ENCODE results near the gene TBX2. TPM values are rescaled to one million over a fixed set of nuclear protein-coding genes. Genes with fewer than 3 reads are reported as not detected.

TBX2 gene
- total RNA-seq, 1 donor from 2014 or later: 1.1 TPM

DNA sequence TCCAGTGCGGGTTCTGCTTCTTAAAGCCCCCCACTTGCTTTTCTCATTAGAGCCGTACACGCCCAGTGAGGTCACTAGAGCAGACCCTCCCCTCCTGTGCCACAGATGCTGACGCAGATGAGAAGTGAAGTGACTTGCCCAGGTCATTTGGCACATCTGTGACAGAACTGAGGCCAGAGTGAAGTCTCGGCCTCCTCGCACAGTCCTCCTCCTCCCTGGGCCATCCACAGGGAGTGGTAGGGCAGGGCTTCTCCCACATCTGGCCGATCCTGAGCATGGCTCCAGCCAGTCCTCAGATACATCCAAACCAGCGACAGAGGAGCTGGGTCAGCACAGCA is 15.3 kb upstream of the TBX2 start:
- Mint-ChIP-seq H3K4me1 (ENCODE audit: low read depth) (peaks cover 9% of the 10 kb centered on the region), H3K27me3 (peaks cover 19% of the 10 kb centered on the region), H3K36me3 (ENCODE audit: insufficient read depth) (peaks cover 1% of the 10 kb centered on the region)

DNA sequence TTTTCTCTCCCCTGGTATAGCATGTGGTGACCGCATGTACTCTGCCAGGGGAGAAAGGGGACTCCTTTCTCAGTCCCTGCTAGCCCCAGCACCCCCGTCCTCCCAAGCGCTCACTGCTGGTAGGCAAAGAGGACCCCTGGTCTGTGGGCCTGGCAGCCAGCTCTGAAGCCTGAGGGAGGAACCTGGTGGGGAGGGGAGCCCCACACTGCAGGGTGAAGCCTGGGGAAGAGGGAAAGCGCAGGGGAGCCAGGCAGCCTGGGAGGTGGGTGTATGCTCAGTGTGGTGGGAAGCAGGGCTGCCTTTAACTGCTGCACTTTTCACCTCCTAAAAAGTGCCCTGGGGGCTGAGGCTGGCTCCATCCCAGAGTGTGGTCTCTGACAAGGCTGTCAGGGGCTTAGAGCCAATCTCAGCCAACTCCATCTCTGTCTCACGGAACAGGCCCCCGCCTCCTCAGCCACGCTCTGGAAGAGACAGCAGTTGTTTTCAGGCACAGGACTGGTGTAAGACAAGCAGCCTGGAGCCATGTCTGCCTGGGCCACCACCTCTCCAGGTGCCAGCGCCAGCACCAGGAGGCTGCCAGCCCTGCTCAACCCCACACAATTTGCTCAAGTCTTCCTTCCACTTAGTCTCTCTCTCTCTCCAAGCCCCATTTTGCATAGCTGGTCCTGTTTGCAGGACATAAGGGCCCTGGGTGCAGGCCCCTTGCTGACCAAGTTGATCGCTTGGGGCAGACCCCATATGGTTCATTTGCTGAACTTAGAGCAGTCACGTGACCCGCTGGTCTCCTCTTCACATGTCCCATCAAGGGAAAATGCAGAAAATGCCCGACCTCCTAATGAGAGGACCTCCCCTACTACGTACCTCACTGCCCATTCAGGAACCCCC is 14.7 kb upstream of the TBX2 start:
- Mint-ChIP-seq H3K27ac (no peak overlapping the region), H3K36me3 (ENCODE audit: insufficient read depth) (peaks cover 1% of the 10 kb centered on the region), H3K27me3 (peaks cover 19% of the 10 kb centered on the region), H3K4me1 (ENCODE audit: low read depth) (peaks cover 4% of the 10 kb centered on the region), H3K9me3 (ENCODE audit: low read depth) (no peaks in the 10 kb centered on the region), H3K4me3 (ENCODE audit: low read depth) (no peak overlapping the region)
- no peak for DNase-seq (ENCODE audit: low spot score, unreplicated experiment)
- TF ChIP-seq, protein P1, sequence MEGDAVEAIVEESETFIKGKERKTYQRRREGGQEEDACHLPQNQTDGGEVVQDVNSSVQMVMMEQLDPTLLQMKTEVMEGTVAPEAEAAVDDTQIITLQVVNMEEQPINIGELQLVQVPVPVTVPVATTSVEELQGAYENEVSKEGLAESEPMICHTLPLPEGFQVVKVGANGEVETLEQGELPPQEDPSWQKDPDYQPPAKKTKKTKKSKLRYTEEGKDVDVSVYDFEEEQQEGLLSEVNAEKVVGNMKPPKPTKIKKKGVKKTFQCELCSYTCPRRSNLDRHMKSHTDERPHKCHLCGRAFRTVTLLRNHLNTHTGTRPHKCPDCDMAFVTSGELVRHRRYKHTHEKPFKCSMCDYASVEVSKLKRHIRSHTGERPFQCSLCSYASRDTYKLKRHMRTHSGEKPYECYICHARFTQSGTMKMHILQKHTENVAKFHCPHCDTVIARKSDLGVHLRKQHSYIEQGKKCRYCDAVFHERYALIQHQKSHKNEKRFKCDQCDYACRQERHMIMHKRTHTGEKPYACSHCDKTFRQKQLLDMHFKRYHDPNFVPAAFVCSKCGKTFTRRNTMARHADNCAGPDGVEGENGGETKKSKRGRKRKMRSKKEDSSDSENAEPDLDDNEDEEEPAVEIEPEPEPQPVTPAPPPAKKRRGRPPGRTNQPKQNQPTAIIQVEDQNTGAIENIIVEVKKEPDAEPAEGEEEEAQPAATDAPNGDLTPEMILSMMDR (IDR thresholded peaks at IDR 0.05; ENCODE audit: unreplicated experiment): no peak

More for the DNA sequence above, 15.3 kb upstream of the TBX2 start:
- Mint-ChIP-seq H3K27ac (no peak overlapping the region), H3K4me3 (ENCODE audit: low read depth) (no peak overlapping the region), H3K9me3 (ENCODE audit: low read depth) (no peaks in the 10 kb centered on the region)
- TF ChIP-seq, protein P1 (IDR thresholded peaks at IDR 0.05; ENCODE audit: unreplicated experiment): no peak
- DNase-seq (ENCODE audit: low spot score, unreplicated experiment): no peak

DNA sequence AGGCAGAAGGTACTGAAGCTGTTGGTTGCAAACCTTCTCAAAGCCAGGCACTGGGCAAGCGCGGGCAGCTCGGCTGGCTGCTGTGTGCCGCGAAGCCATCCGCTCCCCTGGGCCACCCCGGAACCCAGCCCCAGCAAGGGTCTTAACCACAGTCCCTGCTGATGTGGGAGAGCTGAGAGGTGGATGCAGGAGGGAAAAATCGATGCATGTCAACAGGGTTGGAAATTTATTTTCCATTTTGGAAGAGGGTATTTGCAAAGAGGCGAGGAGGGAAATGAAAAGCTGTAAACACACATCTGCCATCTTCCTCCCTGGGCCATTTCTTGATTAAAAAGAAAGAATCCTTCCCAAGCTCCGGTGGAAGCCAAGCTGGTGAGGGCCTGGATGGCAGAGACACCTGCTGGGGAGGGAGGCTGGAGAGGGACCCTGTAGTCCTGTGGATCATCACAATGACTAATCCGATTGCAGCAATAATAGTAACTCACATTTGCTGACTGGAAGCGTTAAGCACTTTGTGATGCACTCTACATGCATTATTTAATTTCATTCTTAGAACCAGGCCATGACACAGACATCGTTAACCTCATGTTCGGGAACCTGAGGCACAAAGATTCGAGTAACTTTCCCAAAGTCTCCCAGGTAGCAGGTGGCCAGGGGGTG is 13.9 kb upstream of the TBX2 start:
- Mint-ChIP-seq H3K27ac (no peak overlapping the region), H3K4me3 (ENCODE audit: low read depth) (no peak overlapping the region), H3K9me3 (ENCODE audit: low read depth) (no peaks in the 10 kb centered on the region), H3K4me1 (ENCODE audit: low read depth) (no peaks in the 10 kb centered on the region), H3K36me3 (ENCODE audit: insufficient read depth) (peaks cover 1% of the 10 kb centered on the region), H3K27me3 (peaks cover 22% of the 10 kb centered on the region)
- TF ChIP-seq, protein P1 (IDR thresholded peaks at IDR 0.05; ENCODE audit: unreplicated experiment): no peak
- no peak for DNase-seq (ENCODE audit: low spot score, unreplicated experiment)

DNA sequence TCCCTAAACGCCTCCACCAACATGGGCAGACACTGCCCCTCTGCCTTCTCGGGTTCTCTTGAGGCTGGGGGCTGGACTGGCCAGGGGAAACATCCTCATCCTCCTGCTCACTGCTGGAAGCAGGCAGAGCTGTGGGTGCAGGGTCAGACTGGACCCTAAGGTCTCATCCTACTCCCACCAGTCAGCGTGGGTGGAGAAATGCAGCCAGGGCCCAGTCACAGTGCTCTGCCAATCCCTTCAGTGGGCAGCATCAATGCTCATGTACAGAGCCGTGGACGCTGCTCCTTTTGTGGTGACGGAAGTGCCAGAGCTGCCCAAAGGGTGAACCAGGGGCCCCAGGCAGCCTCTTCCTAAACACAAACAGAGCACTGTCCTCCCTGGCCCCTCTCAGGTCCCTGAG is 13.4 kb upstream of the TBX2 start:
- Mint-ChIP-seq H3K4me3 (ENCODE audit: low read depth) (no peak overlapping the region), H3K27me3 (peaks cover 28% of the 10 kb centered on the region), H3K36me3 (ENCODE audit: insufficient read depth) (peaks cover 1% of the 10 kb centered on the region), H3K27ac (no peak overlapping the region), H3K9me3 (ENCODE audit: low read depth) (no peaks in the 10 kb centered on the region), H3K4me1 (ENCODE audit: low read depth) (no peaks in the 10 kb centered on the region)
- no peak for DNase-seq (ENCODE audit: low spot score, unreplicated experiment)
- TF ChIP-seq, protein P1 (IDR thresholded peaks at IDR 0.05; ENCODE audit: unreplicated experiment): no peak

DNA sequence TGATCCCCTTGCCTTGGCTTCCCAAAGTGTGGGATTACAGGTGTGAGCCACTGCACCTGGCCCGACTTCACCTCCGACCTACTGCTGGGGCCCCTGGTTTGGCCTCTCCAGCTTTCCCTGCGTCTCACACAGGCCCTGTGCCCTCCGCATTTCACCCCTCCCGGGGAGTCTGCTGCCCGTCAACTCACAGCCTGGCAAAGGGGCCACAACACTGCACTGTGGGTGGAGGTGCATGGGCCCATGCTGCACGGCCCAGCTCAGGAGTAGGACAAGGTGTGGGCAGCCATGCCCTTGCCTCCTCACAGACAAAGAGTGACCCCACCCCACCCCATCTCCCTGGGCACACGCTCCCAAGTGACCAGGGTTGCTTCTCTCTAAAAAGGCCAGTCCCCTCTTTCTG is 12.6 kb upstream of the TBX2 start:
- DNase-seq (ENCODE audit: low spot score, unreplicated experiment): no peak
- Mint-ChIP-seq H3K27ac (no peak overlapping the region), H3K4me1 (ENCODE audit: low read depth) (peaks cover under 1% of the 10 kb centered on the region), H3K36me3 (ENCODE audit: insufficient read depth) (no peaks in the 10 kb centered on the region), H3K27me3 (peaks cover 33% of the 10 kb centered on the region), H3K4me3 (ENCODE audit: low read depth) (no peak overlapping the region), H3K9me3 (ENCODE audit: low read depth) (no peaks in the 10 kb centered on the region)
- TF ChIP-seq, protein P1 (IDR thresholded peaks at IDR 0.05; ENCODE audit: unreplicated experiment): no peak

Data from progenitor cell of endocrine pancreas (in vitro differentiated cells).